CD8-positive, alpha-beta memory T cell (primary cell): ENCODE data around the gene PCDHA8. TPM values are rescaled to one million over a fixed set of nuclear protein-coding genes. Genes with fewer than 3 reads are reported as not detected.

Source experiments
- CTCF ChIA-PET: fragments of 350-600 bp; sonication (Branson Sonifier 250); formaldehyde crosslinking; loops from one replicate; lab custom pipeline; 2021; ENCODE audit warnings: antibody characterized with exemption; lab: Charles Lee
- POLR2A ChIA-PET: fragments of 350-600 bp; sonication (Branson Sonifier 250); formaldehyde crosslinking; loops from one replicate; lab custom pipeline; 2021; ENCODE audit warnings: antibody characterized with exemption; lab: Charles Lee
- DNase-seq, 5 donors: peaks; one replicate each; pipeline versions ENCODE4 v3.0.0 to v3.0.0-alpha.2; 2020 to 2022; ENCODE audit warnings: mixed read lengths in 1 of 5
- H3K27ac ChIP-seq: one replicate; pipeline ENCODE4 v1.7.0; 2013; ENCODE audit warnings: low read depth, mild to moderate bottlenecking, low read length, moderate library complexity
- H3K27me3 ChIP-seq: 2 replicates; pipeline ENCODE4 v1.7.0; 2013; ENCODE audit warnings: low read length, mild to moderate bottlenecking; ENCODE audit not compliant: insufficient read depth, poor library complexity, severe bottlenecking
- H3K36me3 ChIP-seq: 2 replicates; pipeline ENCODE4 v1.7.0; 2013; ENCODE audit warnings: mild to moderate bottlenecking, low read length, moderate library complexity; ENCODE audit not compliant: insufficient read depth
- H3K4me1 ChIP-seq: 2 replicates; pipeline ENCODE4 v1.7.0; 2013; ENCODE audit warnings: mild to moderate bottlenecking, low read length, moderate library complexity; ENCODE audit not compliant: insufficient read depth
- H3K4me3 ChIP-seq: 2 replicates; pipeline ENCODE4 v1.7.0; 2013; ENCODE audit warnings: mild to moderate bottlenecking, low read length
- H3K9me3 ChIP-seq: 2 replicates; pipeline ENCODE4 v1.7.0; 2013; ENCODE audit warnings: mild to moderate bottlenecking, low read length
- H3K27ac Mint-ChIP-seq, 8 donors: one replicate each; pipeline ENCODE4 v1.8.0; 2020 to 2021; ENCODE audit warnings: mixed read lengths in 8 of 8, mild to moderate bottlenecking in 6 of 8, inconsistent platforms in 3 of 8, moderate library complexity in 3 of 8
- H3K27me3 Mint-ChIP-seq, 2 donors: one replicate each; pipeline ENCODE4 v1.8.0; 2020 to 2021; ENCODE audit warnings: mixed read lengths in 2 of 2, mild to moderate bottlenecking in 1 of 2, moderate library complexity in 1 of 2
- H3K36me3 Mint-ChIP-seq, 3 donors: one replicate each; pipeline ENCODE4 v1.8.0; 2020 to 2021; ENCODE audit warnings: mixed read lengths in 3 of 3, inconsistent platforms in 1 of 3, mild to moderate bottlenecking in 1 of 3
- H3K4me1 Mint-ChIP-seq, 3 donors: one replicate each; pipeline ENCODE4 v1.8.0; 2020 to 2021; ENCODE audit warnings: mixed read lengths in 3 of 3, inconsistent platforms in 1 of 3, mild to moderate bottlenecking in 1 of 3
- H3K4me3 Mint-ChIP-seq, 7 donors: one replicate each; pipeline ENCODE4 v1.8.0; 2020 to 2021; ENCODE audit warnings: mixed read lengths in 7 of 7, mild to moderate bottlenecking in 6 of 7, moderate library complexity in 4 of 7, inconsistent platforms in 2 of 7
- H3K9me3 Mint-ChIP-seq, 5 donors: one replicate each; pipeline ENCODE4 v1.8.0; 2020 to 2022; ENCODE audit warnings: mixed read lengths in 5 of 5, mild to moderate bottlenecking in 3 of 5, moderate library complexity in 2 of 5, inconsistent platforms in 1 of 5
- polyA plus RNA-seq: library from polyadenylated mRNA; unstranded; fragments of 300-500 nt; fragmentation: Illumina TruSeq; gene quantifications from one replicate; pipeline ENCODE4 v1.2.3, GENCODE V29; 2021
- total RNA-seq, 2 experiments: library from RNA; stranded (reverse); gene quantifications; one replicate each; pipeline ENCODE4 v1.2.3, GENCODE V29; 2021

Gene PCDHA8
- total and polyA plus RNA-seq, 3 experiments from 2014 or later = not detected

GRCh38 chr5:140857177-140857986, 16.4 kb downstream of the PCDHA8 start:
- CTCF ChIA-PET = no interaction called here

GRCh38 chr5:140857987-140858240, 16.9 kb downstream of the PCDHA8 start:
- POLR2A ChIA-PET = no interaction called here
- Mint-ChIP-seq H3K36me3 (no peaks in the 10 kb centered on the region), H3K27me3 (peaks cover 12 to 38% of the 10 kb centered on the region in 2 donors), H3K4me1 (no peaks in the 10 kb centered on the region), H3K4me3 (no peak overlapping the region), H3K27ac (no peak overlapping the region), H3K9me3 (peaks cover 6 to 17% (median 15%) of the 10 kb centered on the region in 5 donors)
- H3K4me3 ChIP-seq = no peak overlapping the region
- H3K4me1 ChIP-seq = no peaks in the 10 kb centered on the region
- H3K27ac ChIP-seq = no peak overlapping the region
- no peaks in the 10 kb centered on the region for H3K36me3 ChIP-seq
- no peak for DNase-seq
- H3K27me3 ChIP-seq = no peaks in the 10 kb centered on the region
- no peaks in the 10 kb centered on the region for H3K9me3 ChIP-seq
- CTCF ChIA-PET = no interaction called here

More at GRCh38 chr5:140857177-140857986, 16.4 kb downstream of the PCDHA8 start:
- Mint-ChIP-seq H3K4me3 (no peak overlapping the region), H3K4me1 (no peaks in the 10 kb centered on the region), H3K36me3 (no peaks in the 10 kb centered on the region), H3K27ac (no peak overlapping the region), H3K9me3 (peaks cover 6 to 19% (median 15%) of the 10 kb centered on the region in 5 donors), H3K27me3 (peaks cover 12 to 42% of the 10 kb centered on the region in 2 donors)
- POLR2A ChIA-PET = no interaction called here
- Histone ChIP-seq H3K36me3 (no peaks in the 10 kb centered on the region), H3K4me1 (no peaks in the 10 kb centered on the region), H3K9me3 (no peaks in the 10 kb centered on the region), H3K27ac (no peak overlapping the region), H3K27me3 (no peaks in the 10 kb centered on the region), H3K4me3 (no peak overlapping the region)
- no peak for DNase-seq

GRCh38 chr5:140862441-140863295, 21.7 kb downstream of the PCDHA8 start:
- POLR2A ChIA-PET = no interaction called here
- DNase-seq = no peak

GRCh38 chr5:140868721-140869554, 28.0 kb downstream of the PCDHA8 start, which contains the start of gene PCDHA11:
Gene PCDHA11 (plus strand): TSS chr5:140868957. CDS start chr5:140869104, 147 bp downstream.
- CTCF ChIA-PET = no interaction called here

More at GRCh38 chr5:140862441-140863295, 21.7 kb downstream of the PCDHA8 start:
- no peak overlapping the region for H3K27ac ChIP-seq
- CTCF ChIA-PET = no interaction called here
- no peaks in the 10 kb centered on the region for H3K36me3 Mint-ChIP-seq
- H3K27me3 Mint-ChIP-seq = peaks cover 12 to 28% of the 10 kb centered on the region in 2 donors
- H3K9me3 ChIP-seq = no peaks in the 10 kb centered on the region
- no peaks in the 10 kb centered on the region for H3K27me3 ChIP-seq
- no peaks in the 10 kb centered on the region for H3K4me1 Mint-ChIP-seq
- no peaks in the 10 kb centered on the region for H3K36me3 ChIP-seq
- H3K27ac Mint-ChIP-seq = no peak overlapping the region
- H3K9me3 Mint-ChIP-seq = peaks cover 0 to 20% (median 11%) of the 10 kb centered on the region in 5 donors
- no peak overlapping the region for H3K4me3 Mint-ChIP-seq
- no peak overlapping the region for H3K4me3 ChIP-seq
- no peaks in the 10 kb centered on the region for H3K4me1 ChIP-seq

GRCh38 chr5:140869555-140869886, 28.5 kb downstream of the PCDHA8 start:
- Mint-ChIP-seq H3K4me3 (no peak overlapping the region), H3K27ac (no peak overlapping the region), H3K36me3 (peaks cover 0 to 8% (median 0%) of the 10 kb centered on the region in 3 donors), H3K27me3 (peaks cover 2 to 26% of the 10 kb centered on the region in 2 donors), H3K4me1 (no peaks in the 10 kb centered on the region), H3K9me3 (peaks cover 11 to 31% (median 14%) of the 10 kb centered on the region in 5 donors)
- ChIA-PET POLR2A (no interaction called here), CTCF (no interaction called here)
- H3K4me3 ChIP-seq = no peak overlapping the region
- no peaks in the 10 kb centered on the region for H3K27me3 ChIP-seq
- no peaks in the 10 kb centered on the region for H3K36me3 ChIP-seq
- no peaks in the 10 kb centered on the region for H3K9me3 ChIP-seq
- no peak overlapping the region for H3K27ac ChIP-seq
- DNase-seq = no peak
- H3K4me1 ChIP-seq = no peaks in the 10 kb centered on the region

More at GRCh38 chr5:140868721-140869554, 28.0 kb downstream of the PCDHA8 start, which contains the start of gene PCDHA11:
- POLR2A ChIA-PET = no interaction called here
- Histone ChIP-seq H3K27ac (no peak within 1 kb of the TSS), H3K36me3 (no peaks in the 10 kb centered on the region), H3K4me3 (no peak within 1 kb of the TSS), H3K9me3 (no peaks in the 10 kb centered on the region), H3K27me3 (no peaks in the 10 kb centered on the region), H3K4me1 (no peaks in the 10 kb centered on the region)
- Mint-ChIP-seq H3K9me3 (peaks cover 11 to 26% (median 14%) of the 10 kb centered on the region in 5 donors), H3K36me3 (peaks cover 0 to 4% (median 0%) of the 10 kb centered on the region in 3 donors), H3K27me3 (peaks cover 2 to 24% of the 10 kb centered on the region in 2 donors), H3K4me1 (no peaks in the 10 kb centered on the region), H3K27ac (no peak within 1 kb of the TSS), H3K4me3 (no peak within 1 kb of the TSS)
- no peak for DNase-seq

GRCh38 chr5:140870221-140871201, 29.5 kb downstream of the PCDHA8 start:
- H3K36me3 Mint-ChIP-seq = peaks cover 0 to 9% (median 0%) of the 10 kb centered on the region in 3 donors
- POLR2A ChIA-PET = no interaction called here
- Histone ChIP-seq H3K9me3 (no peaks in the 10 kb centered on the region), H3K36me3 (no peaks in the 10 kb centered on the region), H3K27me3 (no peaks in the 10 kb centered on the region), H3K4me3 (no peak overlapping the region), H3K27ac (no peak overlapping the region), H3K4me1 (no peaks in the 10 kb centered on the region)
- CTCF ChIA-PET = no interaction called here
- H3K9me3 Mint-ChIP-seq = peaks cover 10 to 40% (median 22%) of the 10 kb centered on the region in 5 donors
- H3K27ac Mint-ChIP-seq = no peak overlapping the region
- no peak for DNase-seq
- no peak overlapping the region for H3K4me3 Mint-ChIP-seq
- peaks cover 10 to 30% of the 10 kb centered on the region in 2 donors for H3K27me3 Mint-ChIP-seq
- H3K4me1 Mint-ChIP-seq = no peaks in the 10 kb centered on the region
